Spleen (tissue), 7 donors: ENCODE data around the gene MED29.

Source experiments
- CTCF ChIP-seq, 11 experiments: fragments of 200-600 bp in 7 of 11; fragments of 450-650 bp in 4 of 11; sonication (generic) in 4 of 11; IDR thresholded peaks in 8 of 11; conservative IDR thresholded peaks in 3 of 11; 1 replicate in 7 of 11; 2 replicates in 4 of 11; pipeline versions ENCODE4 v1.4.0 to v1.8.0; 2016 to 2021; ENCODE audit warnings: antibody characterized with exemption in 11 of 11, inconsistent platforms in 4 of 11, mild to moderate bottlenecking in 1 of 11
- POLR2A ChIP-seq, 3 donors: fragments of 450-650 bp; IDR thresholded peaks; one replicate each; pipeline ENCODE4 v1.5.1; 2017; ENCODE audit warnings: antibody characterized with exemption in 3 of 3, mild to moderate bottlenecking in 1 of 3
- POLR2AphosphoS5 ChIP-seq, 3 donors: sonication (generic); formaldehyde crosslinking; IDR thresholded peaks; one replicate each; pipeline ENCODE4 v1.5.1; 2017; ENCODE audit warnings: antibody characterized with exemption in 3 of 3
- donor health status: DM: no; HTN: no; CAD: no; lungs with moderate emphysema.
- donor health status: DM: no; HTN: no; CAD: no.
- donor health status: DM: no; HTN: no; CAD: no.

GRCh38 chr19:39380521-39381502 lies 10.4 kb upstream of the MED29 start:
- no peak for TF ChIP-seq CTCF (IDR thresholded peaks at IDR 0.05 in 8 of 11, conservative IDR thresholded peaks at IDR 0.05 in 3 of 11)
- TF ChIP-seq POLR2A (IDR thresholded peaks at IDR 0.05): no peak
- peak in 1 of 3 donors; percentile 35 for TF ChIP-seq POLR2AphosphoS5 (IDR thresholded peaks at IDR 0.05)
